Transverse colon (tissue), 4 donors: Measurements from ENCODE around the gene NRF1. TPM values are rescaled to one million over a fixed set of nuclear protein-coding genes. Genes with fewer than 3 reads are reported as not detected.

Experiments used
- DNase-seq: peaks from one replicate; pipeline ENCODE4 v3.0.0-alpha.2; 2019
- H3K27ac ChIP-seq, 4 donors: fragments of 200-600 bp; sonication (generic); 2 replicates each; pipeline ENCODE4 v1.5.1; 2016 to 2018; ENCODE audit warnings: inconsistent platforms in 4 of 4
- H3K27me3 ChIP-seq: fragments of 200-600 bp; sonication (generic); 2 replicates; pipeline ENCODE4 v1.5.1; 2017; ENCODE audit warnings: inconsistent platforms
- H3K36me3 ChIP-seq, 4 donors: fragments of 200-600 bp; sonication (generic); 2 replicates each; pipeline ENCODE4 v1.5.1; 2017 to 2019; ENCODE audit warnings: inconsistent platforms in 4 of 4
- H3K4me1 ChIP-seq, 4 donors: fragments of 200-600 bp; sonication (generic); 2 replicates each; pipeline ENCODE4 v1.5.1; 2017 to 2020; ENCODE audit warnings: inconsistent platforms in 4 of 4
- H3K4me3 ChIP-seq, 4 donors: fragments of 200-600 bp; sonication (generic); 1 replicate in 1 of 4; 2 replicates in 3 of 4; pipeline versions ENCODE4 v1.5.1 to v1.6.1; 2017 to 2019; ENCODE audit warnings: inconsistent platforms in 4 of 4
- H3K9me3 ChIP-seq, 2 donors: fragments of 200-600 bp; sonication (generic); 2 replicates each; pipeline ENCODE4 v1.5.1; 2017 to 2019; ENCODE audit warnings: inconsistent platforms in 2 of 2
- EP300 ChIP-seq: sonication (generic); formaldehyde crosslinking; IDR thresholded peaks from one replicate; pipeline ENCODE4 v1.6.1; 2017; ENCODE audit warnings: antibody characterized with exemption, low read depth
- POLR2A ChIP-seq: fragments of 450-650 bp; IDR thresholded peaks from one replicate; pipeline ENCODE4 v1.6.1; 2016; ENCODE audit warnings: antibody characterized with exemption, mild to moderate bottlenecking, moderate library complexity
- POLR2AphosphoS5 ChIP-seq, 3 donors: sonication (generic); formaldehyde crosslinking; IDR thresholded peaks; one replicate each; pipeline ENCODE4 v1.6.1; 2016; ENCODE audit warnings: antibody characterized with exemption in 3 of 3
- WGBS, 2 donors: methylation state at CpG; one replicate each; pipeline ENCODE4 v1.1.5; 2018; ENCODE audit warnings: low coverage in 1 of 2; 5-methylcytosine and 5-hydroxymethylcytosine counted together
- in situ Hi-C, 4 donors: fragments of 200-750 bp; cut with MboI; loops; one replicate each; pipeline versions ENCODE4 v1.15.0 to v1.15.1; 2017; ENCODE audit warnings: low sequenced_read_pairs in 3 of 4, low pct_ligation_motif_present in 1 of 4, low pct_unique_long_range_greater_than_20kb in 1 of 4
- intact Hi-C: fragments of 100-400 bp; cut with DNase I; formaldehyde crosslinking; loops from one replicate; pipeline ENCODE4 v1.15.1; 2023; ENCODE audit warnings: low total_unique reads
- total RNA-seq, 4 donors: library from RNA; depleted of rRNA; stranded (reverse); fragments of >200 nt; gene quantifications; one replicate each; pipeline ENCODE4 v1.1.0, GENCODE V29; 2016
- TF ChIP-seq, protein P1 (sequence below), 5 experiments: fragments of 200-600 bp in 3 of 5; fragments of 450-650 bp in 2 of 5; sonication (generic) in 3 of 5; IDR thresholded peaks; 1 replicate in 2 of 5; 2 replicates in 3 of 5; pipeline ENCODE4 v1.5.1; 2016 to 2017; ENCODE audit warnings: antibody characterized with exemption in 5 of 5, inconsistent platforms in 3 of 5, mild to moderate bottlenecking in 2 of 5, moderate library complexity in 1 of 5

The NRF1 gene
- total RNA-seq, 4 donors from 2014 or later: 11.6 to 21.5 (median 15.3) TPM

DNA sequence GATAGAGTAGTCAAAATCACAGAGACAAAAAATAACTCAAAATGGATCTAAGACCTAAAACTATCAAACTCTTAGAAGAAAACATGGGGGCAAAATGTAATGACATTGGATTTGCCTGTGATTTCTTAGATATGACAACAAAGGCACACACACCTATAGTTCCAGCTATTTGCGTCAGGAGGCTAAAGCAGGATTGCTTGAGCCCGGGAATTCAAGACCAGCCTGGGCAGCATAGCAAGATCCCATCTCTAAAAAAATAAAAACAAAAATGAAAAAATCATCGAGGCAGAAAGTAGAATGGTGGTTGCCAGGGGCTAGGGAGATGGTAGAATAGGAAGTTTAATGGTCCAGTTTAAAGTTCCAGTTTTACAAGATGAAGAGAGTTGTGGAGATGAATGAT lies 113.3 kb downstream of the NRF1 start:
- WGBS, 2 donors: 95 to 96% methylated on average over 3 of the region's 3 CpGs
- intact Hi-C loops (loop anchor here (5.0 kb wide), 1 partner anchor 1542 kb away; no protein-coding TSS in a partner anchor), in situ Hi-C loops (loop anchor here in 1 of 4 donors (25.0 kb wide), 1 partner anchor 288 kb away; no protein-coding TSS in a partner anchor)
- peaks cover 0 to 10% (median 5%) of the 10 kb centered on the region in 4 donors for H3K4me1 ChIP-seq
- TF ChIP-seq POLR2AphosphoS5 (IDR thresholded peaks at IDR 0.05): no peak
- TF ChIP-seq, protein P1, sequence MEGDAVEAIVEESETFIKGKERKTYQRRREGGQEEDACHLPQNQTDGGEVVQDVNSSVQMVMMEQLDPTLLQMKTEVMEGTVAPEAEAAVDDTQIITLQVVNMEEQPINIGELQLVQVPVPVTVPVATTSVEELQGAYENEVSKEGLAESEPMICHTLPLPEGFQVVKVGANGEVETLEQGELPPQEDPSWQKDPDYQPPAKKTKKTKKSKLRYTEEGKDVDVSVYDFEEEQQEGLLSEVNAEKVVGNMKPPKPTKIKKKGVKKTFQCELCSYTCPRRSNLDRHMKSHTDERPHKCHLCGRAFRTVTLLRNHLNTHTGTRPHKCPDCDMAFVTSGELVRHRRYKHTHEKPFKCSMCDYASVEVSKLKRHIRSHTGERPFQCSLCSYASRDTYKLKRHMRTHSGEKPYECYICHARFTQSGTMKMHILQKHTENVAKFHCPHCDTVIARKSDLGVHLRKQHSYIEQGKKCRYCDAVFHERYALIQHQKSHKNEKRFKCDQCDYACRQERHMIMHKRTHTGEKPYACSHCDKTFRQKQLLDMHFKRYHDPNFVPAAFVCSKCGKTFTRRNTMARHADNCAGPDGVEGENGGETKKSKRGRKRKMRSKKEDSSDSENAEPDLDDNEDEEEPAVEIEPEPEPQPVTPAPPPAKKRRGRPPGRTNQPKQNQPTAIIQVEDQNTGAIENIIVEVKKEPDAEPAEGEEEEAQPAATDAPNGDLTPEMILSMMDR (IDR thresholded peaks at IDR 0.05): no peak
- TF ChIP-seq POLR2A: no peak
- TF ChIP-seq EP300: no peak
- H3K27me3 ChIP-seq: no peaks in the 10 kb centered on the region
- H3K36me3 ChIP-seq: peaks cover 0 to 11% (median 3%) of the 10 kb centered on the region in 4 donors
- no peak overlapping the region for H3K27ac ChIP-seq
- H3K9me3 ChIP-seq: no peaks in the 10 kb centered on the region
- H3K4me3 ChIP-seq: no peak overlapping the region
- DNase-seq: no peak

DNA sequence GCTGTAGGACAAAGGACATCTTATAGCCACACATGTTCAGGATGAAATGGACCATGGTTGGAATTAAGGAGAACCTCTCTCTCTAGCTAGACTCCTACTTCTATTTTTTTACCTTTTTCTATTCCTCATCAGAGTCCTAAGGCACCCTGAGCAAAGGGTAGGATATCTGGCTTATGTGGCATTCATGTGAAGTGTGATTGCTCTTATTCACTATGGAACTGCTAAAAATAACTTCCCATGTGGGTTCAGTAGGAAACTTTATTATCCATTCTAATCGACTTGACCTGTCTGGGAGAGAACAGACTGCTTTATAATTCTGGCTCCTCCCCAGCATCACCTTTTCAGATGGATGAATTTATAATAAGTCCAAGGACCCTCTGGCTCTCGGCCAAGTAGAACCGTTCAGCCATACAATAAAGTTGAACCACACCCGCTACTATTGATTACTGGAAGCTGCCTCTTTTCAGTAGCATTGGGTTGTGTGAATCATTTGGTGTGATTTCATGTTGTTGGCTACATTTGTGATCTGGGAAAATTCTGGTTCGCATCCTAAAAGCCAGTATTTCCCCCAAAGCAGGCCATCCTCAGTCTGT lies 117.5 kb downstream of the NRF1 start:
- H3K4me3 ChIP-seq: no peak overlapping the region
- no peaks in the 10 kb centered on the region for H3K9me3 ChIP-seq
- TF ChIP-seq POLR2AphosphoS5 (IDR thresholded peaks at IDR 0.05): peak in 1 of 3 donors; percentile 37
- no peak for TF ChIP-seq EP300
- intact Hi-C loops: loop anchor here (5.0 kb wide), 1 partner anchor 1547 kb away; no protein-coding TSS in a partner anchor
- in situ Hi-C loops: no loop called here
- H3K4me1 ChIP-seq: peaks cover 0 to 14% (median 7%) of the 10 kb centered on the region in 4 donors
- WGBS, 2 donors: 55 to 61% methylated on average over 5 of the region's 5 CpGs
- H3K36me3 ChIP-seq: peaks cover 0 to 18% (median 3%) of the 10 kb centered on the region in 4 donors
- H3K27me3 ChIP-seq: no peaks in the 10 kb centered on the region
- DNase-seq: peak; percentile 77
- peak overlapping the region in 2 of 4 donors; percentile 20 to 46 for H3K27ac ChIP-seq

DNA sequence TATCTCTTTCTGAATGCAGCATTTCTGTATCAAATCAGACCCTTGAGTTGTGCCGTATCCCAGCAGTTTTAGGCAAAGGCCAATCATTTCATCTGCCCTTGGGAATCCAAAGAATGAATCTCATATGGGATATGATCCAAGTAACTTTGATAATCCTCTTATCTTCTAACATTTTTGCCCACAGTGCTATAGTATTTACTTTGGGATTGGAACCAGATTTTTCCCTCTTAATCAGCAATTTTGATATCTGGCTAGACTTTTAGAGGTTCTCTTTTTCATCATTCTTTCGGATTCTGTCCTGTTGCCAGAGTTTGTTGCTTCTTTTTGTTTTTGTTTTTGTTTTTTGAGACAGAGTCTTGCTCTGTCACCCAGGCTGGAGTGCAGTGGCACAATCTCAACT lies 118.0 kb downstream of the NRF1 start:
- H3K4me3 ChIP-seq: no peak overlapping the region
- peaks cover 0 to 15% (median 3%) of the 10 kb centered on the region in 4 donors for H3K36me3 ChIP-seq
- DNase-seq: no peak
- TF ChIP-seq, protein P1 (IDR thresholded peaks at IDR 0.05): no peak
- TF ChIP-seq EP300: no peak
- no peak for TF ChIP-seq POLR2AphosphoS5 (IDR thresholded peaks at IDR 0.05)
- TF ChIP-seq POLR2A: no peak
- intact Hi-C loops (loop anchor here (5.0 kb wide), 1 partner anchor 1547 kb away; no protein-coding TSS in a partner anchor), in situ Hi-C loops (no loop called here)
- 93 to 100% methylated on average over 1 to 2 of the region's 2 CpGs for WGBS, 2 donors
- no peaks in the 10 kb centered on the region for H3K27me3 ChIP-seq
- H3K27ac ChIP-seq: peak overlapping the region in 1 of 4 donors; percentile 46
- H3K9me3 ChIP-seq: no peaks in the 10 kb centered on the region
- H3K4me1 ChIP-seq: peaks cover 0 to 14% (median 7%) of the 10 kb centered on the region in 4 donors

DNA sequence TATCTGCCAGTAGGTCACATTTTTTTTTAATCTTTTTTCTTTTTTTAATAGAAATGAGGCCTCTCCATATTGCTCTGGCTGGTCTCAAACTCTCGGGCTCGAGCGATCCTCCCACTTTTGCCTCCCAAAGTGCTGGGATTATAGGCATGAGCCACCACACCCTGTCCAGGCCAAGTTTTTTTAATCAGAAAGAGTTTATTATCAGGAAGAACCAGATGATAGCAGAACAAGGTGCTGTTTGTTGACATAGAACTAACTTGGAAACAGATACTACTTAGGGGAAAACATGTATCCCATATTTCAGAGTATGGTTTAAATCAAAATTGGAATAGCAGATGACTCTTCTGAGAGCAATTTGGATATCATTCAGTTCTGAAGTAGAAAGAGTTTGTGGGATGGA lies 118.6 kb downstream of the NRF1 start:
- H3K36me3 ChIP-seq: peaks cover 0 to 21% (median 3%) of the 10 kb centered on the region in 4 donors
- no peaks in the 10 kb centered on the region for H3K27me3 ChIP-seq
- peaks cover 0 to 14% (median 7%) of the 10 kb centered on the region in 4 donors for H3K4me1 ChIP-seq
- DNase-seq: no peak
- H3K9me3 ChIP-seq: no peaks in the 10 kb centered on the region
- in situ Hi-C loops (no loop called here), intact Hi-C loops (loop anchor here (10.0 kb wide), 1 partner anchor 1375 kb away; no protein-coding TSS in a partner anchor)
- peak overlapping the region in 1 of 4 donors; percentile 46 for H3K27ac ChIP-seq
- H3K4me3 ChIP-seq: no peak overlapping the region
- WGBS, 2 donors: 81 to 93% methylated on average over 3 of the region's 3 CpGs
- TF ChIP-seq POLR2A (no peak), EP300 (no peak), POLR2AphosphoS5 (IDR thresholded peaks at IDR 0.05) (no peak)
- TF ChIP-seq, protein P1 (IDR thresholded peaks at IDR 0.05): no peak
